GM13976 (cell line): ENCODE data around the gene PTH1R.

Experiments
- DNase-seq: peaks from one replicate; pipeline ENCODE4 v3.0.0; 2012; ENCODE audit warnings: low spot score
- in situ Hi-C: fragments of 300-500 bp; cut with MboI; formaldehyde crosslinking; loops from one replicate; pipeline ENCODE4 v1.12.0; 2022; ENCODE audit warnings: low sequenced_read_pairs, mixed read lengths, inconsistent platforms; ENCODE audit not compliant: unreplicated experiment
- TF ChIP-seq, protein P1 (sequence below): IDR thresholded peaks from 2 replicates; pipeline ENCODE4 v1.5.1; 2012; ENCODE audit warnings: borderline replicate concordance, mild to moderate bottlenecking; ENCODE audit not compliant: insufficient read depth; ENCODE audit errors: extremely low read depth, missing control alignments, control extremely low read depth

The PTH1R gene

GRCh38 chr3:46901061-46901460 lies 23.5 kb downstream of the PTH1R start:
- TF ChIP-seq, protein P1, sequence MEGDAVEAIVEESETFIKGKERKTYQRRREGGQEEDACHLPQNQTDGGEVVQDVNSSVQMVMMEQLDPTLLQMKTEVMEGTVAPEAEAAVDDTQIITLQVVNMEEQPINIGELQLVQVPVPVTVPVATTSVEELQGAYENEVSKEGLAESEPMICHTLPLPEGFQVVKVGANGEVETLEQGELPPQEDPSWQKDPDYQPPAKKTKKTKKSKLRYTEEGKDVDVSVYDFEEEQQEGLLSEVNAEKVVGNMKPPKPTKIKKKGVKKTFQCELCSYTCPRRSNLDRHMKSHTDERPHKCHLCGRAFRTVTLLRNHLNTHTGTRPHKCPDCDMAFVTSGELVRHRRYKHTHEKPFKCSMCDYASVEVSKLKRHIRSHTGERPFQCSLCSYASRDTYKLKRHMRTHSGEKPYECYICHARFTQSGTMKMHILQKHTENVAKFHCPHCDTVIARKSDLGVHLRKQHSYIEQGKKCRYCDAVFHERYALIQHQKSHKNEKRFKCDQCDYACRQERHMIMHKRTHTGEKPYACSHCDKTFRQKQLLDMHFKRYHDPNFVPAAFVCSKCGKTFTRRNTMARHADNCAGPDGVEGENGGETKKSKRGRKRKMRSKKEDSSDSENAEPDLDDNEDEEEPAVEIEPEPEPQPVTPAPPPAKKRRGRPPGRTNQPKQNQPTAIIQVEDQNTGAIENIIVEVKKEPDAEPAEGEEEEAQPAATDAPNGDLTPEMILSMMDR = no peak
- DNase-seq = no peak
- in situ Hi-C loops = loop anchor here (25.0 kb wide), 1 partner anchor 461 kb away; no protein-coding TSS in a partner anchor

DNA sequence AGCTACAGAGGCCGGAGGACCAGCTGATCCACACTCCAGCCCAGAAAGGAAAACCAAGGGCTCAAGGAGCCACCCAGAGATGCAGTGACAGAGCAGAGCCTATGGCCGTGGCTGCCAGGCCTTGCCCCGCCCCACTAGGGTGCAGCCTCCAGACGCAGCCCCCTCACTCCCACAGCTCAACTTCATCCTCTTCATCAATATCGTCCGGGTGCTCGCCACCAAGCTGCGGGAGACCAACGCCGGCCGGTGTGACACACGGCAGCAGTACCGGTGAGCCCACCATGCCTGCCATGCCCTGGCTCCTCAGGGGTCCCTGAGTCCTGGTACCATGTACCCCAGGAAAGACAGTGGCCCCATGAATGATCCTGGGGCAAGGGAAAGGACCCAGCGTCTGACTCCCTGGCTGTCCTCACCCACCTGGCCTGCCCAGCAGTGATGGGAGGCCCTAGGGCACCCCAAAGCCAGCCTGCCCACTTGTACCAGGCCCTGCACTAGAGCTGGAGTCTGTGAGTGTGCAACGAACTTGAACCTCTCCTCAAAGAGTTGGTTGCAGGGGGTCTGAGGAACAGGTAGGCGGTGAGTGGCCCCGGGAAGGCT lies 24.2 kb downstream of the PTH1R start:
- DNase-seq = no peak
- TF ChIP-seq, protein P1 = no peak
- in situ Hi-C loops = loop anchor here (25.0 kb wide), 1 partner anchor 461 kb away; no protein-coding TSS in a partner anchor

DNA sequence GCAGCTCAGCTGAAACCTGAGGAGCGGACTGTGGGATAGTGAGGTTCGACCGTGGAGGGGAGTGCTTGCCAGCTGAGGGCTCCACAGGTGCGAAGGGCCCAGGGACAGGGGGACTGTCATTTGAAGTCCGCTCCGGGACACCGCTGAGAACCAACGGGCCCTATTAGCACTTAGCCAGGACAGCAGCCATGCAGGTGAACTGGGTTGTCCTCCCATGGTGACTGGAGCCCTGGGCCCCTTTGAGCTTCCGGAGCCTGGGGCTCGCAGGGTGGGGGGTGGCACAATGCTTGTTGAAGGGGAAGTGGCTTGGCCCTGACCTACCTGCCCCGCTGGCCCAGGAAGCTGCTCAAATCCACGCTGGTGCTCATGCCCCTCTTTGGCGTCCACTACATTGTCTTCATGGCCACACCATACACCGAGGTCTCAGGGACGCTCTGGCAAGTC lies 24.7 kb downstream of the PTH1R start:
- in situ Hi-C loops = loop anchor here (25.0 kb wide), 1 partner anchor 460 kb away; no protein-coding TSS in a partner anchor
- no peak for DNase-seq
- TF ChIP-seq, protein P1 = no peak

GRCh38 chr3:46903341-46904302 lies 26.1 kb downstream of the PTH1R start:
- TF ChIP-seq, protein P1 = no peak
- in situ Hi-C loops = loop anchor here (25.0 kb wide), 1 partner anchor 459 kb away; no protein-coding TSS in a partner anchor
- no peak for DNase-seq

- DNase-seq = no peak
- TF ChIP-seq, protein P1 = no peak
- in situ Hi-C loops = loop anchor here (25.0 kb wide), 1 partner anchor 458 kb away; no protein-coding TSS in a partner anchor
These were observed 27.0 kb downstream of the PTH1R start for GRCh38 chr3:46904303-46905212.

GRCh38 chr3:46905213-46905560 lies 27.7 kb downstream of the PTH1R start:
- TF ChIP-seq, protein P1 = no peak
- no peak for DNase-seq
- in situ Hi-C loops = loop anchor here (25.0 kb wide), 1 partner anchor 457 kb away; no protein-coding TSS in a partner anchor
